BLaER1 treated with 17β-estradiol and CSF1 and Interleukin-3, amounts not matched to agents 10 nM and 100 nM (cell line): Measurements from ENCODE around the gene PCCA.
A peak's percentile ranks its signal among the peaks of the same experiment; 100 is the strongest.

Experiments used
- H3K27ac ChIP-seq, 11 experiments: shearing (Covaris generic); formaldehyde crosslinking; 2 replicates each; pipeline ENCODE4 v1.8.1; 2022
- H3K27me3 ChIP-seq, 11 experiments: shearing (Covaris generic); formaldehyde crosslinking; 2 replicates each; pipeline ENCODE4 v1.8.1; 2022
- H3K36me3 ChIP-seq, 11 experiments: shearing (Covaris generic); formaldehyde crosslinking; 2 replicates each; pipeline ENCODE4 v1.8.1; 2022
- H3K4me1 ChIP-seq, 10 experiments: shearing (Covaris generic); formaldehyde crosslinking; 2 replicates each; pipeline ENCODE4 v1.8.1; 2022
- H3K4me2 ChIP-seq, 11 experiments: shearing (Covaris generic); formaldehyde crosslinking; 2 replicates each; pipeline ENCODE4 v1.8.1; 2022
- H3K4me3 ChIP-seq, 10 experiments: shearing (Covaris generic); formaldehyde crosslinking; 2 replicates each; pipeline ENCODE4 v1.8.1; 2022
- H3K9ac ChIP-seq, 11 experiments: shearing (Covaris generic); formaldehyde crosslinking; 2 replicates each; pipeline ENCODE4 v1.8.1; 2022
- H3K9me3 ChIP-seq, 11 experiments: shearing (Covaris generic); formaldehyde crosslinking; replicated peaks in 1 of 11; 2 replicates each; pipeline ENCODE4 v1.8.1; 2022
- H4K20me1 ChIP-seq, 11 experiments: shearing (Covaris generic); formaldehyde crosslinking; 2 replicates each; pipeline ENCODE4 v1.8.1; 2022
- Cebpa-rat ChIP-seq, 11 experiments: shearing (Covaris generic); IDR thresholded peaks; 2 replicates each; pipeline ENCODE4 v1.8.1; 2022

Gene PCCA

DNA sequence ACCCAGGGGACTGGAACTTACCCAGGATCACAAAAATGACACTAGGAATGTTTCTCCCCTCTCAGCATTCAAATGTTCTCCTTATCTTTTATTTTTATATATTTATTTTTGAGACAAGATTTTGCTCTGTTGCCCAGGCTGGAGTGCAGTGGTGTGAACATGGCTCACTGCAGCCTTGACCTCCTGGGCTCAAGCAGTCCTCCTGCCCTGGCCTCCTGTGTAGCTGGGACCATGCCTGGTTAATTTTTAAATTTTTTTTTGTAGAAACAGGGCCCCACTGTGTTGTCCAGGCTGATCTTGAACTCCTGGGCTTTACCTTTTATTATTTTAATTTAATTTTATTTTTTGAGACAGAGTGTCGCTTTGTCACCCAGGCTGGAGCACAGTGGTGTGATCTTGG, 108.2 kb downstream of the PCCA start:
- Histone ChIP-seq H3K4me3 (no peak overlapping the region), H3K4me1 (no peaks in the 10 kb centered on the region), H4K20me1 (no peaks in the 10 kb centered on the region), H3K9me3 (peaks cover 3 to 8% (median 4%) of the 10 kb centered on the region in 11 experiments; a peak in 12 of 22 replicates), H3K9ac (no peak overlapping the region), H3K4me2 (no peak overlapping the region), H3K36me3 (no peaks in the 10 kb centered on the region), H3K27ac (no peak overlapping the region), H3K27me3 (no peaks in the 10 kb centered on the region)
- TF ChIP-seq Cebpa-rat (IDR thresholded peaks at IDR 0.05), result no peak

DNA sequence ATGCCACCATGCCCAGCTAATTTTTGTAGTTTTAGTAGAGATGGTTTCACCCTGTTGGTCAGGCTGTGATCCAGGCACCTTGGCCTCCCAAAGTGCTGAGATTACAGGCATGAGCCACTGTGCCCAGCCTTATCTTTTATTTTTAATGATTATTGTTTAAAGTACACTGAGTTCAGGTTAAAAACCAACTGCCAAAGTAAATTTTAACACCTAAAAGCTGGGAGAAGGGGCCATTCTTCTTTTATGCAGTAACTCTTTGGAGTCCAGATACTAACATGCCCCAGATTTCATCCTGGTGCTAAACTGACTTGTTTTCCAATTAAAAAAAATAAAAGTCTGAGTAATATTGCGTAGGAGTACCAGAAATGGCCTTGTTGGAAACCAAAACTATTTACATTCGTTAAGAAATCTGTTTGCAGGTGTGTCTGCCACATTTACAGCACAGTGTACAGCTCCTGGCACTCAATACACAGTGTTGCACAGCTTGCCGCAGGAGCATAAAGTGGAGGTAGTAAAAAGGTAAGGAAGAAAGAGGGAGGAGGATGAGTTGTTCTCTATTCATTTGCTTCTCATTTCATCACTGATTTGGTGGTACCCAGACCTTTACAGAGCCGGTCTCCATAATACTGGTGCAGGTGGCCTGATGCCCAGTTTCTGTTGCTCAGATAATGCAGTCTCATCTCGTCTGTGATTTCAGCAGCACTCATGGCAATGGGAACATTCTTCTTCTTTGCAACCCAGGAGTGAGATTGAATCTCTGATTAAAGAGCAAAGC, 108.9 kb downstream of the PCCA start:
- no peak overlapping the region for H3K4me3 ChIP-seq
- H3K4me1 ChIP-seq, result no peaks in the 10 kb centered on the region
- H3K9ac ChIP-seq, result no peak overlapping the region
- no peaks in the 10 kb centered on the region for H4K20me1 ChIP-seq
- H3K4me2 ChIP-seq, result no peak overlapping the region
- peaks cover 6 to 13% (median 8%) of the 10 kb centered on the region in 11 experiments; a peak in 15 of 22 replicates for H3K9me3 ChIP-seq
- H3K36me3 ChIP-seq, result no peaks in the 10 kb centered on the region
- no peak overlapping the region for H3K27ac ChIP-seq
- no peaks in the 10 kb centered on the region for H3K27me3 ChIP-seq
- no peak for TF ChIP-seq Cebpa-rat (IDR thresholded peaks at IDR 0.05)

DNA sequence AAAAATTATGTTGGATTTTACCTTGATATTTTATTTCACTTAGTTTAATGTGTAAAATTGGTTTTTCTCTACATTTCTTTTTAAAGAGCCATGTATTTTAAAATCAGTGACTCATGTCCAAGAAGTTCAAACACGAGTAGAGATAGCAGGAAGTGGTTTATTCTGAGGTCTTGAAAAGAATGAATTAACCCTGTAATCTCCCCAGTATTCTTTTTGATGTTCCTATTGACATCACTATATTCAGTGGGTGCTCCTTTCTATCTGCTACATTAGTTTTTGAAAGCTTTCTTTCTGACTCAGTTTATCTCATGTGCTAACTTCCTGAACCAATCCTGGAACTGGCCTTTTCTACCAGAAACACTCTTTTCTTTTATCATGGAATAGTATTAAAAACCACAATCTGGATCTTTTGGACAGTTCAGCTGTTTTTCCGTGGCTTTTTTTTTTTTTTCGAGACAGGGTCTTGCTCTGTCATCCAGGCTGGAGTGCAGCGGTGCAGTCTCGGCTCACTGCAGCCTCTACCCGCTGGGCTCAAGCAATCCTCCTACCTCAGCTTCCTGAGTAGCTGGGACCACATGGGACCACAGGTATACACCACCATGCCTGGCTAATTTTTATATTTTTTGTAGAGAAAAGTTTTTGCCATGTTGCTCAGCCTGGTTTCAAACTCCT, 114.9 kb downstream of the PCCA start:
- no peaks in the 10 kb centered on the region for H3K36me3 ChIP-seq
- peaks cover 0 to 6% (median 0%) of the 10 kb centered on the region in 11 experiments; a peak in 3 of 22 replicates for H4K20me1 ChIP-seq
- H3K9me3 ChIP-seq, result peaks cover 10 to 16% (median 14%) of the 10 kb centered on the region in 11 experiments; a peak in 15 of 22 replicates
- peak overlapping the region in 2 of 11 experiments; percentile 34 to 36; a peak in 2 of 22 replicates for H3K9ac ChIP-seq
- peaks cover 0 to 13% (median 0%) of the 10 kb centered on the region in 11 experiments; a peak in 2 of 22 replicates for H3K27me3 ChIP-seq
- H3K4me3 ChIP-seq, result peak overlapping the region in 2 of 10 experiments; percentile 26 to 31; a peak in 3 of 20 replicates
- peak overlapping the region; percentile 68 to 95 (median 90) for H3K4me2 ChIP-seq
- peaks cover 15 to 27% (median 23%) of the 10 kb centered on the region in 10 experiments for H3K4me1 ChIP-seq
- TF ChIP-seq Cebpa-rat (IDR thresholded peaks at IDR 0.05), result no peak
- H3K27ac ChIP-seq, result peak overlapping the region in 2 of 11 experiments; percentile 18 to 29; a peak in 3 of 22 replicates

DNA sequence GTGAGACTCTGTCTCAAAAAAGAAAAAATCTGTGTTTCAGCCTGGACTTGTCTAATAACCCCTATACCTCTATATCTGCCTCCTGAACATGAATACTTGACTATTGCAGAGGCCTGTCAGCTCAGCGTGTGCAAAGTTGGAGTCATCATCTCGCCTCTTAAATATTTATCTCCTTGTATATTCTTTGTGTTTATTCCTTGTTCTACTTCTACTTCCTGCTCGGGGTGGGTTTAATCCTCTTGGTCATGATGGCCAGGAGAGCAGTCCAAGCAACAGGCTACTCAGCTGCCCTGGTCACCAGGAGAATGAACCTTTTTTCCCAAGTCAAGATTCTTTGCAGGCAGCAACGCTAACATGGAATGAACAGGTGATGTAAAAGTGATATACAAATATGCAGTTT, 119.1 kb downstream of the PCCA start:
- Histone ChIP-seq H3K27ac (no peak overlapping the region), H3K9me3 (peaks cover 1 to 9% (median 6%) of the 10 kb centered on the region in 11 experiments; a peak in 11 of 22 replicates), H3K27me3 (peaks cover 0 to 13% (median 0%) of the 10 kb centered on the region in 11 experiments; a peak in 2 of 22 replicates), H3K4me3 (no peak overlapping the region), H3K9ac (no peak overlapping the region), H3K36me3 (no peaks in the 10 kb centered on the region), H4K20me1 (peaks cover 0 to 6% (median 0%) of the 10 kb centered on the region in 11 experiments; a peak in 3 of 22 replicates), H3K4me2 (no peak overlapping the region), H3K4me1 (peaks cover 20 to 59% (median 24%) of the 10 kb centered on the region in 10 experiments)
- no peak for TF ChIP-seq Cebpa-rat (IDR thresholded peaks at IDR 0.05)

DNA sequence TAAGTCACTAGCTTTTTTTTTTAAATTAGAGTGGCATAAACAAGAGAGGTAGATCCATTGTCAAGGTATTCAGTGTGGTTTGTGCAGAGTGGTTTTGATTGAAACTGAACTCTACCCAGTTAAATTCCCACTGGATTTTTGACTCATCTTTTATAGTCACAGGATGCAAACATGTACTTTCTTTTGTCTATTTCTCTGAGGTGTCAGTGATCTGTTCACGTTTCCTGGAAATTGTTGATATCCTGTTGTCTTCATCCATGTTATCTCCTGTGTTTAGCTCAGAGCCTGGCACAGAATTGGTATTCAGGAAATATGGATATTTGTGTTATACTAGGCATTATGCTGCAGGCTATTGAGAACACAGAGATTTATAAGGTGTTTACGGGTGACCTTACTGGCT, 119.7 kb downstream of the PCCA start:
- no peak for TF ChIP-seq Cebpa-rat (IDR thresholded peaks at IDR 0.05)
- H3K9me3 ChIP-seq, result peaks cover 0 to 12% (median 4%) of the 10 kb centered on the region in 11 experiments; a peak in 6 of 22 replicates
- H3K27ac ChIP-seq, result no peak overlapping the region
- H3K4me1 ChIP-seq, result peaks cover 15 to 59% (median 19%) of the 10 kb centered on the region in 10 experiments
- no peaks in the 10 kb centered on the region for H3K36me3 ChIP-seq
- no peak overlapping the region for H3K9ac ChIP-seq
- no peak overlapping the region for H3K4me2 ChIP-seq
- H3K4me3 ChIP-seq, result no peak overlapping the region
- peaks cover 0 to 13% (median 0%) of the 10 kb centered on the region in 11 experiments; a peak in 2 of 22 replicates for H3K27me3 ChIP-seq
- H4K20me1 ChIP-seq, result peaks cover 0 to 6% (median 0%) of the 10 kb centered on the region in 11 experiments; a peak in 3 of 22 replicates

DNA sequence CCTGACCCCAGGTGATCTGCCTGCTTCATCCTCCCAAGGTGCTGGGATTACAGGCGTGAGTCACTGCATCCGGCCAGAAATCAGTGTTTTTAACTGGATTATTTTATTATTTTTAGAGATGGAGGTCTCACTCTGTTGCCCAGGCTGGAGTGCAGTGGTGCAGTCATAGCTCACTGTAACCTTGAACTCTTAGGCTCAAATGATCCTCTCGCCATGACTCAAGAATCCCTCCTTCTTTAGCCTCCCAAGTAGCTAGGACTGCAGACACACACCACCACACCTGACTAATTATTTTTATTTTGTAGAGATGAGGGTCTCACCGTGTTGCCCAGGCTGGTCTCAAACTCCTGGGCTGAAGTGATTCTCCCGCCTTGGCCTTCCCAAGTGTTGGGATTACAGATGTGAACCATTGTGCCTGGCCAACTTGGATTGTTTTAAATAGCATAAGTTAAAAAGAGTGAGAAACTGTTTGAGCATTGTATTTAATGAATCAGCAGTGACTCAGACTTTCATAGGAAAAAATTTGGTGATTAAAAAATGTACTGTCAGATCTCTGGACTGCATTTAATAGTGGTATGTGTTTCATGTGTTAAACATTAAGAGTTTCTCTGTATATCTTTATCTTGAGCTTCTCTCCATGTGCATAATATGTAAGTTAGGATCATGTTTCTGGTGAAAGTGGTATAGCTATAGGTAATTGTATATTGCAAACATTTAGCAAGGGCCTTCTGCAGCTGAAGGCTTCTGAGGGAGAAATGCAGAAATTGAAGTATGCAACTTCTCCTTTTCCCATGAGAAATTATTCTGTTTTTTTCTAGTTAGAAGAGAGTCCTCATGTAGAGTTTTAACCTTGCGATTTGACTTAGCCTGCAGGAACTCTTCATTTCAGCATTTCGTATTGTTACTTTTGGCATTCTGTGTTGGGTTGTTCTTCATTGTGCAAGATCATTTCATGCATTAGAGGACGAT, 121.2 kb downstream of the PCCA start:
- H3K36me3 ChIP-seq, result 0 out of 22 replicates have a peak, but pooled peaks cover 0 to 3% (median 0%) of the 10 kb centered on the region in 11 experiments
- H3K4me1 ChIP-seq, result peaks cover under 1 to 48% (median 6%) of the 10 kb centered on the region in 10 experiments; a peak in 15 of 20 replicates
- no peak overlapping the region for H3K4me3 ChIP-seq
- no peak for TF ChIP-seq Cebpa-rat (IDR thresholded peaks at IDR 0.05)
- peak overlapping the region in 3 of 11 experiments; percentile 43 to 82 (median 77); a peak in 6 of 22 replicates for H3K4me2 ChIP-seq
- H3K27me3 ChIP-seq, result peaks cover 0 to 9% (median 0%) of the 10 kb centered on the region in 11 experiments; a peak in 2 of 22 replicates
- H3K9me3 ChIP-seq, result peaks cover 0 to 21% (median 4%) of the 10 kb centered on the region in 11 experiments; a peak in 9 of 22 replicates
- H4K20me1 ChIP-seq, result no peaks in the 10 kb centered on the region
- no peak overlapping the region for H3K27ac ChIP-seq
- H3K9ac ChIP-seq, result no peak overlapping the region

DNA sequence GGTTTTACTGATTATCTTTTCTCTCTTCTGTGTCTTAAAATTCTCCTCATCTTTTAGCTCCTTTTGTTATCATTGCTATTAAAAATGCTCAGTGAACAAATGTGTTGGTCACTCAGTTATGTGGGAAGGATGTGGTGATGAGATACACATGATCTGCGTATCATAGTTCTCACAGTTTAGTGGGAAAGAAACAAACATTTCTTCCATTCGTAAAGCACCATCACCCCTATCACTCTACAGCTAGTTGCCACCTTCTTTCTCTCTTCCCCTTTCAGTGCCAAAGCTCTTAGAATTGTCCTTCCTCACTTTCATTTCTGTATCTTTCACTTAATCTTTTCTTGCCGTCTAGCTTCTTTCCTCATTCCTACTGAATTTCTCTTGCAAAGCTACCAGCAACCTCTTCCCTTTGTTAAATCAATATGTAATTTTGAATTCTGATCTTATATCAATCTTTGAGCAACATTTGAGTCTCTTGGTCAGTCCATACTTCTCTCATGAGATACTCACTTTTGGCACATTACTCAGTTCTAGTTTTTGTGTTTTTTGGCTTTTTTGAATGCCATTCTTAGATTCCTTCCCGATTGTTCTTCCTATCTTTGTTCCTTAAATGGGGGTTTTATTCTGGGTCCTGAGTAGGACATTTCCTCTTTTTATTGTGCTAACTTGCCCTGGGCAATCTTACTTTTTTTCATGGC, 122.3 kb downstream of the PCCA start:
- Histone ChIP-seq H3K4me3 (no peak overlapping the region), H3K27me3 (0 out of 22 replicates have a peak, but pooled peaks cover 0 to 4% (median 0%) of the 10 kb centered on the region in 11 experiments), H3K27ac (no peak overlapping the region), H3K9me3 (peaks cover 0 to 21% (median 4%) of the 10 kb centered on the region in 11 experiments; a peak in 9 of 22 replicates), H3K4me1 (peaks cover 0 to 45% (median 0%) of the 10 kb centered on the region in 10 experiments; a peak in 6 of 20 replicates), H3K36me3 (0 out of 22 replicates have a peak, but pooled peaks cover 0 to 3% (median 0%) of the 10 kb centered on the region in 11 experiments), H4K20me1 (no peaks in the 10 kb centered on the region), H3K4me2 (peak overlapping the region in 3 of 11 experiments; percentile 43 to 82 (median 77); a peak in 6 of 22 replicates), H3K9ac (no peak overlapping the region)
- no peak for TF ChIP-seq Cebpa-rat (IDR thresholded peaks at IDR 0.05)
